ENCODE data around the gene SMG9.
A peak's percentile ranks its signal among the peaks of the same experiment; 100 is the strongest.

The SMG9 gene

GRCh38 chr19:43723588-43723987 is 31.2 kb downstream of the SMG9 start:
- no peak for DNase-seq (ENCODE audit: low read depth)

DNA sequence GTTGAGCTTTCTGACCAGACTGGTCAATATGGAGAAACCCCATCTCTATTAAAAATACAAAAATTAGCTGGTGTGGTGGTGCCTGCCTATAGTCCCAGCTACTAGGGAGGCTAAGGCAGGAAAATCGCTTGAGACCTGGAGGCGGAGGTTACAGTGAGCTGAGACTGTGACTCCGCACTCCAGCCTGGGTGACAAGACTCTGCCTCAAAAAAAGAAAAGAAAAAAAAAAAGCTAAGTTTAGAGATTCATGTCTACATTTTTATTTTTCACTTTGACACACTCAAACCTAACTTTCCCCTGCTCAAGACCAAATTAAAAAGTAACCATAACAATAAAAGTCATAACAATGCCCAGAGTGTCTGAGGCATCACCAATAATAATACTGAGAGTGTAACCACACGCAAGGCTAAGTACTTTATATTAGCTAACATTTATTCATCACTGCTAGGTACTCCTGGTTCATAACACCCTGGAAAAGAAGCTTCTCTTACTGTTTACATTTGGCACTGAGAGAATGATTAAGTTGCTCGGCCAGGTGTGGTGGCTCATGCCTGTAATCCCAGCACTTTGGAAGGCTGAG is 33.2 kb downstream of the SMG9 start:
- DNase-seq (ENCODE audit: low read depth), result no peak

- DNase-seq (ENCODE audit: low read depth), result no peak
Observed at GRCh38 chr19:43720936-43721335, 33.8 kb downstream of the SMG9 start.

GRCh38 chr19:43719918-43720317 is 34.8 kb downstream of the SMG9 start:
- DNase-seq (ENCODE audit: low read depth), result no peak

DNA sequence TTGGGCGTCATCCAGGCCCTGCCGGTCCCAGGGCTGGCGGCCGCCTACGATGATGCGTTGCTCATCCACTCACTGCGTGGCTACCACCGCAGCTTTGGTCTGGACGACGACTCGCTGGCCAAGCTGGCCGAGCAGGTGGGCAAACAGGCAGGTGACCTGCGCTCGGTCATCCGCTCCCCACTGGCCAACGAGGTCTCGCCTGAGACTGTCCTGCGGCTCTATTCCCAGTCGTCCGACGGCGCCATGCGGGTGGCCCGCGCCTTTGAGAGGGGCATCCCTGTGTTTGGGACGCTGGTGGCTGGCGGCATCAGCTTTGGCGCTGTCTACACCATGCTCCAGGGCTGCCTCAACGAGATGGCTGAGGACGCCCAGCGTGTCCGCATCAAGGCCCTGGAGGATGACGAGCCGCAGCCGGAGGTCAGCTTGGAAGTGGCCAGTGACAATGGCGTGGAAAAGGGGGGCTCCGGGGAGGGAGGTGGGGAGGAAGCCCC is 35.3 kb downstream of the SMG9 start:
- no peak for DNase-seq (ENCODE audit: low read depth)

GRCh38 chr19:43718627-43719377 is 36.0 kb downstream of the SMG9 start:
- DNase-seq (ENCODE audit: low read depth), result no peak

GRCh38 chr19:43715776-43716175 is 39.0 kb downstream of the SMG9 start, which contains the start of gene IRGC:
Gene IRGC, plus strand, starts transcription at chr19:43716076. Its CDS starts 2,483 bp downstream, at chr19:43718559.
- no peak for DNase-seq (ENCODE audit: low read depth)

DNA sequence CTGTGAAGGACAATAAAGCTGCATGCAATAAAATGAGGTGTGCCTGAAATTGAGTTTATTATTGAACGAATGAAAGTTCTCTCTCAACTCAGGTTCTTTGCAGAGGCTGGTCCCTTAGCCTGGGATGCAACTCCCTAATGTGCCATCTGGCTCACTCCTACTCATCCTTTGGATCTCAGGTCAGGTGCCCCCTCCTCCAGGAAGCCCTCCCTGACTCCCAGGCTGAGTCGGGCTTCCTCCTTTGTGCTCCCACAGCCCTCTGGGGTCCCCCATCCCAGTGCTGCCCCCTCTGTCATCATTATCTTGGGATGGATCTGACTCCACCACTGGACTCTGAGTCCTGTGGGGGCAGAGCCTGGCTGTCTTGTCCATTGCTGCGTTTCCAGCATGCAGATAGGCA is 41.6 kb downstream of the SMG9 start:
- DNase-seq (ENCODE audit: low read depth), result no peak

GRCh38 chr19:43711751-43712355 is 42.9 kb downstream of the SMG9 start:
- DNase-seq (ENCODE audit: low read depth), result no peak

DNA sequence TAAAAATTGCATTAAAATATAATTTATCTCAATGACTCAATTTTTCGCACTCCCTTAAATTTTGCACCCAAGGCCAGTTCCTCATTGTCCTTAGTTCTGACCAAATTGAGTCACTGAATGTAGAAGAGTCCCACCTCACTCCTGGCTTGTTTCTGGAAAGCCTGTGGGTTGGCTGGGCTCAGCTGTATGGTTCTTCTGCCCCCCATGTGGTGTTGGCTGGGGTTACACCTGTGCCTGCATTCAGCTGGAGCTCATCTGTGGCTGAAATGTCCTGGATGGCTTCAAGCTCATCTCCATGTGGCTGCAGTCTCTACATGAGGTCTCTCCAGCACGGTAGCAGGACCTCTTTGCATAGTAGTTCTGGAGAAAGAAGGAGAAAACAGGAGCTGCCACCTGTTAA is 46.0 kb downstream of the SMG9 start:
- DNase-seq (ENCODE audit: low read depth), result no peak

DNA sequence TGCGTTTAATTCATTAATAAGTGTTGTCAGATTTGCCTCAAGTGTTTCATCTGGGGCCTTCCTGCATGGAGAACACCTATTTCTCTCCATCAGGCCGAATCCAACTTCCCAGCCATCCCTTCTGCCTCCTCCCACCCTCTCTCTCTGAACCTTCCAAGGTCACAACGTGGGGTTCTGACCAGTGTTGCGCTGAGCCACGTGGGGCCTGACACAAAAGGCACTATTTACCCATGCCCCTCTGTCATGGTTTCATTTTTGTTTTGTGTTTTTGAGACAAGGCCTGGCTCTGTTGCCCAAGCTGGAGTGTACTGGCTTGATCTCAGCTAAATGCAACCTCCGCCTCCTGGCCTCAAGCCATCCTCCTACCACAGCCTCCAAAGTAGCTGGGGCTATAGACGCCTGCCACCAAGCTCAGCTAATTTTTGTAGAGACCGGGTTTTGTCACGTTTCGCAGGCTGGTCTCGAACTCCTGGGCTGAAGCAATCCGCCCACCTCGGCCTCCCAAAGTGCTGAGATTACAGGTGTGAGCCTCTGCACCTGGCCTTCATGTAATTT is 47.5 kb downstream of the SMG9 start:
- no peak for DNase-seq (ENCODE audit: low read depth)

DNA sequence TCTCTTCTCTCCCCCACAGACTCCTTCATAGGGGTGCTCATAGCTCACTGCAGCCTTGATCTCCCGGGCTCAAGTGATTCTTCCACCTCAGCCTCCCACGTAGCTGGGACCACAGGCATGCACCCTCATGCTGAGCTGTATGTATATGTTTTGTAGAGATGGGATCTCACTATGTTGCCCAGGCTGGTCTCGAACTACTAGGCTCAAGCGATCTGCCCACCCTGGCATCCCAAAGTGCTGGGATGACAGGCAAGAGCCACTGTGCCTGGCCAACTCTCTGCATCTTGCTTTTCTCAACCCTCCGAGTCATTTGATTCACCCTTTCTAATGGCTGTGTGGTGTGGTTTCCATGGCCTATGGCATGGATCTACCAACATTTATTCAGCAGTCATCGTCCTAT is 49.0 kb downstream of the SMG9 start:
- DNase-seq (ENCODE audit: low read depth), result no peak

- DNase-seq (ENCODE audit: low read depth), result no peak
Observed at GRCh38 chr19:43704002-43704705, 50.6 kb downstream of the SMG9 start.

- DNase-seq (ENCODE audit: low read depth), result peak; percentile 9
Observed at GRCh38 chr19:43700395-43701000, 54.3 kb downstream of the SMG9 start.

DNA sequence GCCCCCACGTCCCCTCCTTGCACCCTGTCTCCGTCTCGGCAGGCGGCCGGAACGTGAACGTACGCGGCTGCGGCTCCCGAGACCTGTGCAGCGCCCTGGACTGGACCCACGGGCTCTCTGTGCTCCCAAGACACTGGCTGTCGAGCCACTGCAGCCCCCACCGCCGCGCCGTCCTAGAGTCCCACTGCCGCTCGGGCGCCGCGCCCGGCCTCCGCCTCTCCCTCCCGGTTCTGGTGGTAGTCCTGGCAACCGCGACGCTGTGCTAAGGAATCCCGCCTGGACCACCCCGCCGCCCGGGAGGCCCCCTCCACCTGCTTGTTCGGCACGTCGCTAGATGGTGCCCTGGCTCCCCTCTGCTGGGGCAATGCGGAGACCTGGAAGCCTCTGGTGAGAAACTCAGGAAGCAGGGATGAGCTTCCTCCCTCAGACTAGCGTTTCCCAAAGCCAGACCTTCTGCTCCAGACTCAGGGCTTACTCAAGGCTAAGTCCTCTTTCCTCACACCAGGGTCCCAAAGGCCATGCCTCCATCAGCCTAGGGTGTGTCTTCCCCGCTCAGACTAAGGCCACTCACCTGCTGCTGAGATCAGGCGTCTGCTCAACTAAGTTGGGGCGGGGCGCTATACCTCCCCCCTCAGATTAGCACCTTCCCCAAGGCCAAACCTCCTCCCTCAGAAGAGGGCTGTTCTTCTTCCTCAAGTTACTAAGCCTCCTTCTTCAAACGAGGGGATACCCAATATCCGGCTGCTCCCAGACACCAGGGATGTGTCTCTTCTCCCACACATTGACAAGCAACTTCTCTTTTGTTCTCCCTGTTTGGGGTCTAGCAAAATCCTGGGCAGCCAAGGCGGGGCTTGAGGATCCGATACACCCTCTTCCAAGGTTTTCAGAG is 55.0 kb downstream of the SMG9 start:
- DNase-seq (ENCODE audit: low read depth), result no peak

DNA sequence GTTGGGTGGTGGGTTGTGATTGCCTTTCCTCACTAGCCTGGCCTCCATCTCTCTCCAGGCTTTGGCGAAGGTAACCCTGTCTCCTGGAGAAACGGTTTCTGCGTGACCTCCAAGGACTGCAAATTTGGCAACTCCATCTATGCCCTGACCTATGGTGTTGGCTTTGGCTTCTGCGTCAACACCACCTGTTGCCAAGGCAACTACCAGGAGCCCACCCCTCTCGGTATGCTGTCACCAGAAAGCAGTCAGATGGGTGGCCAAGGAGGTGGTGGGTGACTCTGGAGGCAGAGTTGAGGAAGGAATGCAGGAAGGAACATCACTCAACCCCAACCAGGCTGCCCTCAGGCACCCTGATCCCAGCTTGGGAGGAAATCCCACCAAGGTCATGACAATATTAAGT is 57.5 kb downstream of the SMG9 start:
- no peak for DNase-seq (ENCODE audit: low read depth)

- DNase-seq (ENCODE audit: low read depth), result no peak
Observed at GRCh38 chr19:43695985-43696704, 58.6 kb downstream of the SMG9 start.

DNA sequence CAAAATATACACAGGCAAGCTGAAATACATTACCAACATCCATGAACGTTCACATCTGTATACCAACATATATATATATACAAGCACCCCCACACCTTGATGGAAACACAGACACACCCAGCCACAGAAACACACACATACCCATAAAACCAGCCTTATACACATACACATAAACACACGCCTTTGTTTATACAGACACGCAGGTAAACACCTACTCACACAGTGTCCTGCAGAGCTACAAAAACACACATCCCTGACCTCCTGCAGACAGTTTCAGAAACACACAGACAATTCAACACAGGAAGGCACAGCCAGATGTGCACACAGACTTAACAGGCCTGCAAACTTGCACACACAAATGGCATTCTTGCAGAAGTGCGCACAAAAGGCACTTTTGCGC is 60.2 kb downstream of the SMG9 start:
- DNase-seq (ENCODE audit: low read depth), result no peak

DNA sequence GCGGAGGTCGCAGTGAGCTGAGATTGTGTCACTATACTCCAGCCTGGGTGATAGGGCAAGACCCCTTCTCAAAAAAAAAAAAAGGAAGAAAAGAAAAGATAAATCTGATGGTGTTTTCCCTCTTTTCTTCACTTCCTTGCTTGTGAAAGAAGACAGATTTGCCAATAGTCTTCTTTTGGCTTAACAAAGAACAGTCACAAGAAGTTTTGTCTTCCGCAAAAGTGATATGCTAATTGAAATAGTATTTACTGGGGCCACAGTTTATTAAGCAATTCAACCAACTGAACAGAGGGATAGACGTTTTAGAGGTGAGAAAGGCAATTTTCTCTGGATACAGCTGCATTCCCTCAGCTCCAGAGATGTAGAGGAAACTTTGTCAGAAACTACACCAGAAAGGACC is 61.9 kb downstream of the SMG9 start:
- DNase-seq (ENCODE audit: low read depth), result no peak

GRCh38 chr19:43692385-43692784 is 62.4 kb downstream of the SMG9 start:
- no peak for DNase-seq (ENCODE audit: low read depth)

Data from GM04503 (cell line).